CD1c-positive myeloid dendritic cell (primary cell): Measurements from ENCODE around the gene AAMP.

Source experiments
- DNase-seq: peaks from one replicate; pipeline ENCODE4 v3.0.0-alpha.2; 2016; ENCODE audit errors: extremely low spot score

AAMP gene

GRCh38 chr2:218259099-218259961 is 10.6 kb downstream of the AAMP start:
- peak; percentile 69 for DNase-seq

GRCh38 chr2:218257390-218257981 is 12.5 kb downstream of the AAMP start:
- peak; percentile 94 for DNase-seq

DNA sequence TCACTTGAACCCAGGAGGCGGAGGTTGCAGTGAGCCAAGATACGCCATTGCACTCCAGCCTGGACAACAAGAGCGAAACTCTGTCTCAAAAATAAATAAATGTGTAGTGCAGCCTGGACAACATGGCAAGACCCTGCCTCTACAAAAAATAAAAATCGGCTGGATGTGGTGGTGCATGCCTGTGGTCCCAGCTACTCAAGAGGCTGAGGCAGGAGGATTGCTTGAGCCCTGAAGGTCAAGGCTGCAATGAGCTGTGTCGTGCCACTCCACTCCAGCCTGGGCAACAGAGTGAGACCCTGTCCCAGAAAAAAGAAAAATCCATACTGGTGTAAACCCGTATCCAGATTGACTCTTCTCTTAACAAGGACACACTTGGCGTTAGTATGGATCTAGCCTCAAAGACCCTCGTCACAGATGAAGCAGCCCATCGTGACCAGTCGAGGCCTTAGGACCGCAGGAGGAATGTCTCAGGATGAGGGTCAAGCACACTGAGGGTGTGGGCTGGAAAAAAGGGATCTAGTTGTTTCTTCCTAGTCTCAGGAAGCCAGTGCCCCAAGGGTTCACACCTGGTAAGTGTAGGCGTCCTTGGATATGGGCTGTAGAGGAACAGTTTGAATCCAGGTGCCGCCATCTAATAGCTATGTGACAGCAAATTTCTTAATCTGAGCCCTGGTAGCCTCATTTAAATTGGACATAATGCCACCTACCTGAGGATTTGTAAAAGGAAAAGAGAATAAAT is 13.2 kb downstream of the AAMP start:
- DNase-seq: no peak

GRCh38 chr2:218255446-218255845 is 14.5 kb downstream of the AAMP start:
- peak; percentile 28 for DNase-seq

DNA sequence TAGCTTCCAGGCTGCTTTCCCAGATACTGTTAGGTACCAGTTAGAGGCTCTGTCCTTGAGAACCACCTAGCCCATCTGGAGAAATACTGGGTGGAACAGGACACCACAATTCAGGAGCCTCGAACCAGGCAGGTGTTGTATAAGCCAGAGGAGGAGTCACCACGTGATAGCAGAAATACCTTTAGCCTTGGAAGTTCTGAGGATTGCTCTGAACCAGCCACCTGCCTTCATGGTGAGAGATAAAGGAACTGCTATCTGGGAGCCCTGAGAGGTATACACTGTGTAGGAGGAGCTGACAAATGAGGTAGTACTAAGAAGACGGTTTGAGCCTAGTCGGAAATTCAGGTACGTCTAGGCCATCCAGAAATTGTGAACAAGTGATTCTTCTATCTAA is 16.7 kb downstream of the AAMP start:
- DNase-seq: no peak

GRCh38 chr2:218252509-218253231 is 17.3 kb downstream of the AAMP start:
- DNase-seq: peak; percentile 76

DNA sequence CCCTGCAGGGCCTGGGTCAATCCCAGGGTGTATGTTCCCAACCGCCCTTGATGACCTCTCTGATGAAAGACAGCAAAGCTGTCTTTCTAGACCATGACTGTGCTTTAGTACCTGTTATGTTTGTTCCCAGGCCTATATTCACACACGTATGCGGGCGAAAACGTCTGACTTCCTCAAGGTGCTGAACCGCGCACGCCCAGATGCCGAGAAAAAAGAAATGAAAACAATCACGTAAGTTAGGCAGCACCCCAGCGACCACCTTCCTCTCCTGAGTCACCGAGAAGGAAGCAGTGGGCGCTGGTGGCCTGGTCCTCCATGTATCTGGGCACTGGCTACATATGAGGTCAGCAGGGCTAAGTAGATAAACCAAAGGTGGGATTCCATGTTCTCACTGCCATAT is 20.2 kb downstream of the AAMP start:
- DNase-seq: peak; percentile 57

GRCh38 chr2:218245214-218245613 is 24.7 kb downstream of the AAMP start:
- DNase-seq: no peak

DNA sequence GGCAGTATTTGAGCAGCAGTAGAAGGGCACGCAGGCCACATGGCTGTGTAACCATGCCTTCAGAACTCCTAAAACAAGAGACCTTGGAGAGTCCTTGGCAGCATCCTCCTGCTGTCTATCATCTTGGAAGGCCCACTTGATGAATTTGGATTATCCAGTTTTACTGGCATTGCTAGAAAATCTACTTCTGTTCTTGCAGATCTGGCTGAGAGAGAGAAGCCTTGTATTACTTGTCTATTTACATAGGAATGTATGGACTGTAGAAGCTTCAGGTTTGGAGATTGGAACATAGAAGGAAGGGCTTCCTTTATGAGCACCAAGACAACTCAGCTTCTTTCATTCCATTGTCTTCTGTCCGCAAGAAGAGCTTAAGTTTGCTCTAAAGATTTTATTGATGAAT is 25.3 kb downstream of the AAMP start:
- no peak for DNase-seq

DNA sequence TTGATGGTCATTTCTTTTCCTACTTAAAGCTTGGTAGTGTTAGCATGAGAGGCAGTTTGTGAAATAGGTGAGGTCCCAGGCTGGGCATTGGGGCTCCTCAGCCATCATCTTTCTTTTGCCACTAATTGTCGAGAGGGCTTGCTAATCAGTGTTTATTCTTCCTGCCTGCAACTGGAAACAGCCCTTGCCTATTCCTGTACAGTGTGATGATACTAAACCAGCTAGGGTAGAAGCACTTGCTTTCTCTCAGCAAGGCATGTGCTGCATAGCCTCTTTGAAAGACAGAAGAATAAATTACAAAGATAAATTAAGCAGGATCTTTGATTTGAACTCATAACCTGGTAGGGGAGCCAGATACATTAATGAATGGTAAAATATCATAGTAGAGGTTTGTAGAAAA is 25.7 kb downstream of the AAMP start:
- DNase-seq: no peak

- no peak for DNase-seq
These were observed 31.1 kb downstream of the AAMP start for GRCh38 chr2:218238887-218239286.

DNA sequence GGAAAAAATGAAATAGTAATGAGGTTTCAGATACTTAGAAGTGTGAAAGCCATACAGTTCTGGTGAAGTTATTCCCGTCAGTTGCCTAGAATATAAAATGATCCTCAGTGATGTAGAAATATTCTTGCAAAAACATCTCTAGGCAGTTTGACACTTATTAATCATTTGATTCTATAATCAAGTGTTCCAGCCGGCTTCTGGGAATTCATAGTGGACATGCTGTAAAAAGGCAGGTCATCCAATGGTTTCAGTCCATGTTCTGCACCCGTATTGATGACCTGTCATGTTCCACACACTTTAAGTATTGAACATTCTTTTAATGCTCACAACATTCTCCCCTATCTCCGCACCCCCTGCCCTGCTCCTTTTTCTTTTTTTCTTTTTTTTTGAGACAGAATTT is 33.1 kb downstream of the AAMP start:
- no peak for DNase-seq

DNA sequence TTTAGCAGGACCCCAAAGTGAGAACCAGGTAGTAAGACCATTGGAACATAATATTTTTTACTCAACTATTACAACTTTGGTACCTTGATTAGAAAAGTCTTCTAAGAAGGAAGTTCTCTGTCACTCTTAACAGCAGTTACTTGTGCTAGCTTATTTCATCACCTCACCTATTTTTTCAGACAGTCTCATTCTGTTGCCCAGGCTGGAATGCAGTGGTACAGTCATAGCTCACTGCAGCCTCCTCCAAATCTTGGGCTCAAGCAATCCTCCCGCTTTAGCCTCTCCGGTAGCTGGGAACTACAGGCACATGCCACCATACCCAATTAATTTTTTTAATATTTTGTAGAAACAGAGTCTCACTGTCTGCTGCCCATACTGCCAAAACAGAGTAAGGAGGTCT is 34.9 kb downstream of the AAMP start:
- no peak for DNase-seq

DNA sequence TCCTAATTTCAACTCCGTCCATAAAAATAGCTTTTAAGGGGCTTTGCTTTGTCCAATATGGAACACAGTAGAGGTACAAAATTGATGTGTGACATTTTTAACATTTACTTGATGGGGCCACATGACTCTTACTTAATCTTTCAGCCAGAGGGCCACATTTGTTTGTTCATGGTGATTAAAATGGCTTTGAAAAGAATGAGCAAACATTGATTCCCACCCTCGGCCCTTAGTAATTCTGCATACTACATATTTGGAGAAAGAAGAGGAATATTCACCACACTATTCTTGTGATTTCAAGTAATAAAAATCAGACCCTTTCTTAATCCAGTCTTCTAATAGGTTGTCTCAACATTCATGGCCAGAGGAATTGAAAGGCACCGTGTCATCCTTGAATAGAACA is 35.4 kb downstream of the AAMP start:
- DNase-seq: no peak

DNA sequence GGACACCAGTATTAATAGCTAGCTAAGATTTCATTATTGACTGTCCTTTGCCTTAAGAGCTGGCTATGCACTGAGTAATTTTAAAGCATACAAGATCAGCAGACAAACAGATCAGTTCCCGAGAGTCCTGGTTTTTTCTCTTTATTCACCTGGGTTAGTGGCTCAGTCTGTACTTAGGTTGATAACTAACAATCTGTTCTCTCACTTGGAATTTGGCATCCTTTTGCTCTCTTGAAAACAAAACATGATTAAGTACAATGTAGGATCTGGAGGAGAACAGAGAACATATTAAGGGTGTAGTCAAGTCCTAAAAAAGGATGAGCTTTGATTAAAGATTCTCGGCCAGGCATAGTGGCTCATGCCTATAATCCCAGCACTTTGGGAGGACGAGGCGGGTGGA is 36.4 kb downstream of the AAMP start:
- no peak for DNase-seq

GRCh38 chr2:218230882-218231281 is 39.1 kb downstream of the AAMP start:
- DNase-seq: peak; percentile 60

DNA sequence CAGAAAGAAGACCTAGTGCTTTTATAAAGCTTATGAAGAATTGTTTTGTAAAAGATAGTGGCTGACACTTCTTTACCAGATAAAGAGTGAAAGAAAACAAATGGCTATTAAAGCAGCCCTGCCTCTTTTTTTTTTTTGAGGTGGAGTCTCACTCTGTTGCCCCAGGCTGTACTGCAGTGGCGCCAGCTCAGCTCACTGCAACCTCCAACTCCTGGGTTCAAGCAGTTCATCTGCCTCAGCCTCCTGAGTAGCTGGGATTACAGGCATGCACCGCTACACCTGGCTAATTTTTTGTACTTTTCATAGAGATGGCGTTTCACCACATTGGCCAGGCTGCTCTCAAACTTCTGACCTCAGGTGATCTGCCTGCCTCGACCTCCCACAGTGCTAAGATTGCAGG is 40.1 kb downstream of the AAMP start:
- DNase-seq: no peak

DNA sequence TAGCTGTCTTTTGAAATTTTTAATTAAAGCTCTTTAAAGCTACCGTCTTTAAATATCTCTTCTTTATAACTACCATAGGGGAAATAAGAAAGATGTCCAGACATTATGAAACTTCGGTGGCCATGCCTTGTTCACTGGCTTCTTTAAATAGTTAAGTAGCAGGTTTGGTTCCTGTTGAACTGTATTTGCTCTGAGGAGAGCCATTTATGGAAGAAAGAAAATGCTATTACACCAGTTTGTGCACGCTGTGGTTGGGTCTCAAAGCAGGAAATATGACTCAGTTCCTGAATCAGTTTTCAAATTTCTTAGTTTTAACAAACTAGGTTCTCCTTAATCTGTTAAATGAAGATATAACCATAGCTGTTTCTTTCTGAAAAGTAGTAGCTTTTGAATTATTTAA is 40.7 kb downstream of the AAMP start:
- DNase-seq: peak; percentile 92

DNA sequence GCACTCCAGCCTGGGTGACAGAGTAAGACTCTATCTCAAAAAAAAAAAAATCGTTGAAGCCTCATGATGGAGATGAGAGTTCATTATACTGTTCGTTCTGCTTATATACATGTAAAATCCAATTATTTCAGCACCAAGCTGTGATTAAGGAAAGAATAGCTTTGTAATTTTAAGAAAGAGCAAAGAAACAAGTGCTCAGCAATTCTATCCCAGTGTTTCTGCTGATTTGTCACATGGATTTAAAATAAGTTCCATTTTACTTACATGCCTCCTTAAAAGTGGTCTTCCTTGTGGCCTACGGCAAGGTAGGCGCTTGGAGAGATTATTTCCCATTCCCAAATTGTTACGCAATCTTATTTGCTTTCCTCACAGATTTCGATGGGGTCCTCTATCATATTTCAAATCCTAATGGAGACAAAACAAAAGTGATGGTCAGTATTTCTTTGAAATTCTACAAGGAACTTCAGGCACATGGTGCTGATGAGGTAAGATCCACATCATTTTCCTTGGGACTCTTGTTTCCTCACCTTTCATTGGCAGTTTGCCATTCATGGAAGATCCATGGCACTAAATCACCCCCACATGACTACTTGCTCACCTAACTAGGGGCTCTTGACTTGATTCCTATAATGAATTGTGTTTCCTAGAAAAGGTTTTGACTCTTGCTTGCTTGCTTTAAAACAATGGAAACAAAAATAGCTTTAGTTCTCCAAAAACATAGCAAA is 41.4 kb downstream of the AAMP start:
- peak; percentile 62 for DNase-seq

DNA sequence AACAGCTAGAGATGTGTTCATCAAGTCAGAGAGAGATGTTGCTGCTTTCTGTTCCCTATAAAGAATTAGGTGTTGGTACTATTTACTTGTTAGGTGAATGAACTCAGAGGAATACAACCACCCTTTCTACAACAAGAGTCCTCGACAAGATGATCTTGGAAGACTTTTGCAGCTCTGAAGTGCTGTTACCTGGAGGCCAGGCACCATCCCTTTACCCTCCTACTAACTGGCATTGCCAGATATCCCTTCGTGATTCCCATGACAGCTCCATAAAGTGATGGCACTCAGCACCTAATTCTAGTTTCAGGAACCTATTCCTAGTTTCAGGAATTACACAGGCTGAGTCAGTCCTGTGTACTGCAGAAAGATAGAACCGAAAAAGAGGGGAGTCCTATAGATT is 43.0 kb downstream of the AAMP start:
- no peak for DNase-seq

GRCh38 chr2:218224186-218224585 is 45.8 kb downstream of the AAMP start:
- DNase-seq: no peak

- no peak for DNase-seq
These were observed 46.9 kb downstream of the AAMP start for GRCh38 chr2:218223046-218223445.
